SK-N-SH treated with all-trans-retinoic acid at 6 μM for 48 hours (cell line): ENCODE results near the gene SAMD4A.

ENCODE experiments used
- ESRRG ChIP-seq: fragments of 250-450 bp; sonication (Bioruptor Pico); IDR thresholded peaks from 2 replicates; pipeline ENCODE4 v1.6.1; 2021; ENCODE audit warnings: mild to moderate bottlenecking
- ZFP30 ChIP-seq: fragments of 450-650 bp; formaldehyde crosslinking; IDR thresholded peaks from 2 replicates; pipeline ENCODE4 v1.5.0; 2022; ENCODE audit warnings: mild to moderate bottlenecking, moderate library complexity
- ZNF565 ChIP-seq: fragments of 450-650 bp; formaldehyde crosslinking; conservative IDR thresholded peaks from 2 replicates; pipeline ENCODE4 v1.5.0; 2020; ENCODE audit warnings: low read depth, mild to moderate bottlenecking, moderate library complexity
- ZNF70 ChIP-seq: fragments of 450-650 bp; formaldehyde crosslinking; IDR thresholded peaks from 2 replicates; pipeline ENCODE4 v1.5.0; 2020; ENCODE audit warnings: mild to moderate bottlenecking, moderate library complexity

- TF ChIP-seq ESRRG (CRISPR knock-in tag) (no peak), ZFP30 (CRISPR knock-in tag) (no peak), ZNF70 (CRISPR knock-in tag) (no peak), ZNF565 (CRISPR knock-in tag) (no peak)
Observed at GRCh38 chr14:54627219-54627539, 60.3 kb downstream of the SAMD4A start.
